ENCODE data around the gene CDHR3. TPM values are rescaled to one million over a fixed set of nuclear protein-coding genes. Genes with fewer than 3 reads are reported as not detected.

CDHR3 gene
- total RNA-seq, 1 experiment from 2014 or later, result 19.1 TPM

DNA sequence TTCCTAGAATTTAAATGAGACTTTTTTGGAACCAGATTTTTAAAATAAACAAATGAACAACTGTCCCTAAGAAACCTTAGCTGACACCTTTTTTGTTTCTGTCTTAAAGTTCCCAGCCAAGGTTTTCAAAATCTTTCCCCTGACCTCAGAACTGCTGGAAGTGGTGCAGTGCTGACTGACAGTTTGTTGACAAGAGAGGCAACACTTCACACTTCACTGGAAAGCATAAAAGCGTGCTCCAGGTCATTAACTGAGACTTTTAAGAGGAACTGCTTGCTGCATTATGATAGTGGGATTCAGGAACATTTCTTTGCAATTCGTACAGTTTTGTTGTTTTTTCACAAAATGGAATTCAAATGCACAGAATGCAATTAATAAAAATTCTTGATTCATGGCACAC is 112.9 kb downstream of the CDHR3 start:
- POLR2A ChIA-PET, result no interaction called here
- DNase-seq (ENCODE audit: low spot score), result no peak
- CTCF ChIA-PET, result no interaction called here
- Mint-ChIP-seq H3K36me3 (no peaks in the 10 kb centered on the region), H3K27me3 (ENCODE audit: low read depth) (no peaks in the 10 kb centered on the region), H3K4me1 (peaks cover 20% of the 10 kb centered on the region), H3K4me3 (no peak overlapping the region), H3K9me3 (peaks cover 5% of the 10 kb centered on the region; the same call in 1 of the 2 replicates), H3K27ac (no peak overlapping the region)
- TF ChIP-seq ZBTB21 (CRISPR knock-in tag; IDR thresholded peaks at IDR 0.05; ENCODE audit: borderline replicate concordance) (no peak), ZNF121 (CRISPR knock-in tag; IDR thresholded peaks at IDR 0.05) (no peak), RELA (CRISPR knock-in tag; IDR thresholded peaks at IDR 0.05; ENCODE audit: borderline replicate concordance) (no peak)
- TF ChIP-seq, protein P1, sequence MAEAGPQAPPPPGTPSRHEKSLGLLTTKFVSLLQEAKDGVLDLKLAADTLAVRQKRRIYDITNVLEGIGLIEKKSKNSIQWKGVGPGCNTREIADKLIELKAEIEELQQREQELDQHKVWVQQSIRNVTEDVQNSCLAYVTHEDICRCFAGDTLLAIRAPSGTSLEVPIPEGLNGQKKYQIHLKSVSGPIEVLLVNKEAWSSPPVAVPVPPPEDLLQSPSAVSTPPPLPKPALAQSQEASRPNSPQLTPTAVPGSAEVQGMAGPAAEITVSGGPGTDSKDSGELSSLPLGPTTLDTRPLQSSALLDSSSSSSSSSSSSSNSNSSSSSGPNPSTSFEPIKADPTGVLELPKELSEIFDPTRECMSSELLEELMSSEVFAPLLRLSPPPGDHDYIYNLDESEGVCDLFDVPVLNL (CRISPR knock-in tag; IDR thresholded peaks at IDR 0.05; ENCODE audit: borderline replicate concordance, low read depth), result no peak
- no peak for ATAC-seq

DNA sequence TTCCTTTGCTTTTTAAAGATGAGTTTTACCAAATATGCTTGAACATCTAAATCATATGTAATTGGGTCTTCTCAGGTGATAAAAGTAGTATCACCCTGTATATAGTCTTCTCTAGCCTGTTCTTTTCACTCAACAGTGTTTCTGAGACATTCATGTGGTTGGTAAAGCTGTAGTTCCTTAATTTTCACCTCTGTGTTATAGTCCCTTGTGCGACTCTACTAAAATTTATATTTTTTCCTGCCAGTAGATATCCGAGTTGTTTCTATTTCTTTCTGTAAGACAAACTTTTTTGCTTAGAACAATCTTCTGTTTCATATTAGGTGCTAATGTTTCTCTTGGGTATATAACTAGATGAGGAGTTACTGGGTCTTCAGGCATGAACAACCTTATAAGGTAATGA is 113.5 kb downstream of the CDHR3 start:
- no peaks in the 10 kb centered on the region for H3K36me3 Mint-ChIP-seq
- POLR2A ChIA-PET, result no interaction called here
- CTCF ChIA-PET, result interaction anchor here (1.3 kb wide), 1 partner anchor 77 kb away, joined by 4 read pairs; no protein-coding TSS in a partner anchor
- peaks cover 5% of the 10 kb centered on the region; the same call in 1 of the 2 replicates for H3K9me3 Mint-ChIP-seq
- no peak overlapping the region for H3K27ac Mint-ChIP-seq
- TF ChIP-seq, protein P2, sequence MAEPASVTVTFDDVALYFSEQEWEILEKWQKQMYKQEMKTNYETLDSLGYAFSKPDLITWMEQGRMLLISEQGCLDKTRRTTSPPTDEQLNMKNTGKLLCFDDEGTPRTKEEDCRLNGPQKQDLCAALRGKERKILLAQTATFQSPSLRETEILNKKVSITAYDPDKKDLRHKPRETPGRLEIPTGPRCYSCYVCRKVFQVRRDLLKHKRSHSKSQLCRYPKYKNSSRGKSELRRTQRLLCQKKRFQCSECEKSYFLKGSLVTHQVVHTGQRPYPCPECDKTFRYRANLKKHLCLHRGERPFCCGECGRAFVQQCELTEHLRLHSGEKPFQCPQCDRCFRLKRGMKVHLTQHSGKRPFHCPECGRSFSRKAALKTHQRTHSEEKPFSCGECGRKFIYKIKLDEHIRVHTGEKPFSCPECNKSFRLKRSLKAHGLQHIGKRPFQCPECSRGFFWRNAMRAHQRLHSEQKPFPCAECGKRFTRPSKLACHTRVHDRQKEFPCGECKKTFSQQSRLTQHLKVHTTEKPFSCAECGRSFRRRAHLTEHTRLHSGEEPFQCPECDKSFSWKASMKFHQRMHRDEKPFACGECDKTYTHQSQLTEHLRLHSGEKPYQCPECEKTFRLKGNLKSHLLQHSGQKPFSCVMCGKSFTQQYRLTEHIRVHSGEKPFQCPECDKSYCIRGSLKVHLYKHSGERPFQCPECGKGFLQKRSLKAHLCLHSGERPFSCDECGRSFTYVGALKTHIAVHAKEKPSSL (CRISPR knock-in tag; conservative IDR thresholded peaks at IDR 0.05), result no peak
- TF ChIP-seq, protein P3, sequence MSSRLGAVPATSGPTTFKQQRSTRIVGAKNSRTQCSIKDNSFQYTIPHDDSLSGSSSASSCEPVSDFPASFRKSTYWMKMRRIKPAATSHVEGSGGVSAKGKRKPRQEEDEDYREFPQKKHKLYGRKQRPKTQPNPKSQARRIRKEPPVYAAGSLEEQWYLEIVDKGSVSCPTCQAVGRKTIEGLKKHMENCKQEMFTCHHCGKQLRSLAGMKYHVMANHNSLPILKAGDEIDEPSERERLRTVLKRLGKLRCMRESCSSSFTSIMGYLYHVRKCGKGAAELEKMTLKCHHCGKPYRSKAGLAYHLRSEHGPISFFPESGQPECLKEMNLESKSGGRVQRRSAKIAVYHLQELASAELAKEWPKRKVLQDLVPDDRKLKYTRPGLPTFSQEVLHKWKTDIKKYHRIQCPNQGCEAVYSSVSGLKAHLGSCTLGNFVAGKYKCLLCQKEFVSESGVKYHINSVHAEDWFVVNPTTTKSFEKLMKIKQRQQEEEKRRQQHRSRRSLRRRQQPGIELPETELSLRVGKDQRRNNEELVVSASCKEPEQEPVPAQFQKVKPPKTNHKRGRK (CRISPR knock-in tag; IDR thresholded peaks at IDR 0.05; ENCODE audit: borderline replicate concordance), result no peak
- TF ChIP-seq CREM (CRISPR knock-in tag; IDR thresholded peaks at IDR 0.05) (no peak), ZNF671 (CRISPR knock-in tag; IDR thresholded peaks at IDR 0.05) (no peak), FOXP1 (CRISPR knock-in tag; IDR thresholded peaks at IDR 0.05; ENCODE audit: borderline replicate concordance) (no peak), ZNF317 (CRISPR knock-in tag; IDR thresholded peaks at IDR 0.05; ENCODE audit: borderline replicate concordance, low read depth) (no peak), GABPB1 (CRISPR knock-in tag; IDR thresholded peaks at IDR 0.05) (no peak), MXD4 (CRISPR knock-in tag; IDR thresholded peaks at IDR 0.05; ENCODE audit: borderline replicate concordance) (no peak), NR1H2 (CRISPR knock-in tag; IDR thresholded peaks at IDR 0.05) (no peak), ZNF423 (CRISPR knock-in tag; IDR thresholded peaks at IDR 0.05) (no peak), ZNF232 (CRISPR knock-in tag; IDR thresholded peaks at IDR 0.05) (no peak), ZNF263 (CRISPR knock-in tag; IDR thresholded peaks at IDR 0.05; ENCODE audit: low read depth) (no peak), ZNF416 (CRISPR knock-in tag; IDR thresholded peaks at IDR 0.05) (no peak)
- TF ChIP-seq, protein P4, sequence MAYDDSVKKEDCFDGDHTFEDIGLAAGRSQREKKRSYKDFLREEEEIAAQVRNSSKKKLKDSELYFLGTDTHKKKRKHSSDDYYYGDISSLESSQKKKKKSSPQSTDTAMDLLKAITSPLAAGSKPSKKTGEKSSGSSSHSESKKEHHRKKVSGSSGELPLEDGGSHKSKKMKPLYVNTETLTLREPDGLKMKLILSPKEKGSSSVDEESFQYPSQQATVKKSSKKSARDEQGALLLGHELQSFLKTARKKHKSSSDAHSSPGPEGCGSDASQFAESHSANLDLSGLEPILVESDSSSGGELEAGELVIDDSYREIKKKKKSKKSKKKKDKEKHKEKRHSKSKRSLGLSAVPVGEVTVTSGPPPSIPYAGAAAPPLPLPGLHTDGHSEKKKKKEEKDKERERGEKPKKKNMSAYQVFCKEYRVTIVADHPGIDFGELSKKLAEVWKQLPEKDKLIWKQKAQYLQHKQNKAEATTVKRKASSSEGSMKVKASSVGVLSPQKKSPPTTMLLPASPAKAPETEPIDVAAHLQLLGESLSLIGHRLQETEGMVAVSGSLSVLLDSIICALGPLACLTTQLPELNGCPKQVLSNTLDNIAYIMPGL (CRISPR knock-in tag; IDR thresholded peaks at IDR 0.05), result no peak
- TF ChIP-seq, protein P5, sequence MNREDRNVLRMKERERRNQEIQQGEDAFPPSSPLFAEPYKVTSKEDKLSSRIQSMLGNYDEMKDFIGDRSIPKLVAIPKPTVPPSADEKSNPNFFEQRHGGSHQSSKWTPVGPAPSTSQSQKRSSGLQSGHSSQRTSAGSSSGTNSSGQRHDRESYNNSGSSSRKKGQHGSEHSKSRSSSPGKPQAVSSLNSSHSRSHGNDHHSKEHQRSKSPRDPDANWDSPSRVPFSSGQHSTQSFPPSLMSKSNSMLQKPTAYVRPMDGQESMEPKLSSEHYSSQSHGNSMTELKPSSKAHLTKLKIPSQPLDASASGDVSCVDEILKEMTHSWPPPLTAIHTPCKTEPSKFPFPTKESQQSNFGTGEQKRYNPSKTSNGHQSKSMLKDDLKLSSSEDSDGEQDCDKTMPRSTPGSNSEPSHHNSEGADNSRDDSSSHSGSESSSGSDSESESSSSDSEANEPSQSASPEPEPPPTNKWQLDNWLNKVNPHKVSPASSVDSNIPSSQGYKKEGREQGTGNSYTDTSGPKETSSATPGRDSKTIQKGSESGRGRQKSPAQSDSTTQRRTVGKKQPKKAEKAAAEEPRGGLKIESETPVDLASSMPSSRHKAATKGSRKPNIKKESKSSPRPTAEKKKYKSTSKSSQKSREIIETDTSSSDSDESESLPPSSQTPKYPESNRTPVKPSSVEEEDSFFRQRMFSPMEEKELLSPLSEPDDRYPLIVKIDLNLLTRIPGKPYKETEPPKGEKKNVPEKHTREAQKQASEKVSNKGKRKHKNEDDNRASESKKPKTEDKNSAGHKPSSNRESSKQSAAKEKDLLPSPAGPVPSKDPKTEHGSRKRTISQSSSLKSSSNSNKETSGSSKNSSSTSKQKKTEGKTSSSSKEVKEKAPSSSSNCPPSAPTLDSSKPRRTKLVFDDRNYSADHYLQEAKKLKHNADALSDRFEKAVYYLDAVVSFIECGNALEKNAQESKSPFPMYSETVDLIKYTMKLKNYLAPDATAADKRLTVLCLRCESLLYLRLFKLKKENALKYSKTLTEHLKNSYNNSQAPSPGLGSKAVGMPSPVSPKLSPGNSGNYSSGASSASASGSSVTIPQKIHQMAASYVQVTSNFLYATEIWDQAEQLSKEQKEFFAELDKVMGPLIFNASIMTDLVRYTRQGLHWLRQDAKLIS (CRISPR knock-in tag; IDR thresholded peaks at IDR 0.05; ENCODE audit: borderline replicate concordance), result no peak
- TF ChIP-seq, protein P1 (CRISPR knock-in tag; IDR thresholded peaks at IDR 0.05; ENCODE audit: borderline replicate concordance, low read depth), result no peak
- TF ChIP-seq, protein P6, sequence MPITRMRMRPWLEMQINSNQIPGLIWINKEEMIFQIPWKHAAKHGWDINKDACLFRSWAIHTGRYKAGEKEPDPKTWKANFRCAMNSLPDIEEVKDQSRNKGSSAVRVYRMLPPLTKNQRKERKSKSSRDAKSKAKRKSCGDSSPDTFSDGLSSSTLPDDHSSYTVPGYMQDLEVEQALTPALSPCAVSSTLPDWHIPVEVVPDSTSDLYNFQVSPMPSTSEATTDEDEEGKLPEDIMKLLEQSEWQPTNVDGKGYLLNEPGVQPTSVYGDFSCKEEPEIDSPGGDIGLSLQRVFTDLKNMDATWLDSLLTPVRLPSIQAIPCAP (CRISPR knock-in tag; IDR thresholded peaks at IDR 0.05), result no peak
- H3K4me3 Mint-ChIP-seq, result no peak overlapping the region
- H3K4me1 Mint-ChIP-seq, result peaks cover 19% of the 10 kb centered on the region
- DNase-seq (ENCODE audit: low spot score) (no peak), ATAC-seq (no peak)
- H3K27me3 Mint-ChIP-seq (ENCODE audit: low read depth), result no peaks in the 10 kb centered on the region
